Measurements from ENCODE around the gene CHST13.

The CHST13 gene

DNA sequence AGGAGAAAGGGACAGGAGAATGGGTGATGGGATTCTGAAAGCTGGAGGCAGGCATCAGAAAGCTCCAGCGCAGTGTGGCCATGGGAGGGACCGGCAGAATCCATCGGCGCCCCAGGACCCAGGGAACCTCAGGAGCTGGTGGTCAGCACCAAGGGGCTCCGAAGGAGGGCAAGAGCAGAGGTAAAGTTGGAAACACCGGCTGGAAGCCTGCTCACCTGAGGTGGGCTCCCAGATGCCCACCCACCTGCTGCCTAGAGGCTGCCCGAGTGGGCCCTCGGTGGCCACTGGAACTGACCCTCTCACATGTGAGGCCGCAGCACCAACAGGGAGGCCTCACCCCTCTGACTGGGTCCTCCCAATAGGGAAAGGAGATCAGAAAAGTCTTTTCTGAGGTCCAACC lies 38.0 kb upstream of the CHST13 start:
- CTCF ChIA-PET, result no interaction called here
- DNase-seq (ENCODE audit: extremely low spot score), result no peak
- no peak for TF ChIP-seq TARDBP (IDR thresholded peaks at IDR 0.05)
- POLR2A ChIA-PET, result no interaction called here

- ChIA-PET POLR2A (no interaction called here), CTCF (no interaction called here)
- DNase-seq (ENCODE audit: extremely low spot score), result no peak
Observed at GRCh38 chr3:126486360-126486847, 37.6 kb upstream of the CHST13 start.

GRCh38 chr3:126487151-126487771 lies 36.7 kb upstream of the CHST13 start:
- POLR2A ChIA-PET, result no interaction called here

More at GRCh38 chr3:126486360-126486847, 37.6 kb upstream of the CHST13 start:
- TF ChIP-seq PKNOX1 (IDR thresholded peaks at IDR 0.05), result no peak
- TF ChIP-seq SP1 (IDR thresholded peaks at IDR 0.05), result no peak
- TF ChIP-seq HDGF (IDR thresholded peaks at IDR 0.05; ENCODE audit: borderline replicate concordance), result no peak
- no peak for TF ChIP-seq ELF4 (IDR thresholded peaks at IDR 0.05)
- TF ChIP-seq FOXM1 (IDR thresholded peaks at IDR 0.05; ENCODE audit: borderline replicate concordance), result no peak

DNA sequence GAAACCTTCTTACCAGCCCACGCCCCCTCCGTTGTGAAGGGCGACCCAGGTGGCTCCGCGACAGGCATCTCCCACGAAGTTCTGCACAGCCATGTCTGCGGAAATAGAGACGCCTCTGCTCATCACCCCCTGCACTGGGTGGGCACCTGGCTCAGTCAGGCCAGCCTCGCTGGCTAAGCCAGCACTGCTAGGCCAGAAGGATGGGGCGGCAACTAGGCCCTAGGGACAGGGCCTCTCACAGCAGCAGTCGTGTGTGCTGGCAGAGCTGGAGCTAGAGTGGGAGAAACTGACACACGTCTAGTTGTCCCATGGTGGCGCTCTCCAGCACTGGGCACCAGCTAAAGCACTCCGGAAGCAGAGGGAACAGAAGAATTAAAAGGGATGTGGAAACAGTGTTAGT lies 35.8 kb upstream of the CHST13 start:
- CTCF ChIA-PET, result interaction anchor here (0.6 kb wide), 1 partner anchor 136 kb away, joined by 3 read pairs; no protein-coding TSS in a partner anchor
- POLR2A ChIA-PET, result no interaction called here
- TF ChIP-seq BHLHE40 (IDR thresholded peaks at IDR 0.05; ENCODE audit: borderline replicate concordance), result no peak
- TF ChIP-seq SP1 (IDR thresholded peaks at IDR 0.05), result no peak
- no peak for TF ChIP-seq FOXA1 (IDR thresholded peaks at IDR 0.05)
- no peak for TF ChIP-seq CTBP1 (IDR thresholded peaks at IDR 0.05; ENCODE audit: borderline replicate concordance)
- no peak for TF ChIP-seq FOXM1 (IDR thresholded peaks at IDR 0.05; ENCODE audit: borderline replicate concordance)
- no peak for TF ChIP-seq ZNF384 (IDR thresholded peaks at IDR 0.05)
- TF ChIP-seq NFRKB (IDR thresholded peaks at IDR 0.05), result no peak
- no peak for TF ChIP-seq TARDBP (IDR thresholded peaks at IDR 0.05)
- TF ChIP-seq FOXK2 (IDR thresholded peaks at IDR 0.05), result no peak
- no peak for TF ChIP-seq PKNOX1 (IDR thresholded peaks at IDR 0.05)
- TF ChIP-seq HDGF (IDR thresholded peaks at IDR 0.05; ENCODE audit: borderline replicate concordance), result no peak
- TF ChIP-seq ELF4 (IDR thresholded peaks at IDR 0.05), result no peak
- TF ChIP-seq ARNT (IDR thresholded peaks at IDR 0.05), result no peak
- TF ChIP-seq LEF1 (IDR thresholded peaks at IDR 0.05; ENCODE audit: borderline replicate concordance), result no peak
- no peak for DNase-seq (ENCODE audit: extremely low spot score)

More at GRCh38 chr3:126487151-126487771, 36.7 kb upstream of the CHST13 start:
- TF ChIP-seq ELF4 (IDR thresholded peaks at IDR 0.05) (no peak), L3MBTL2 (conservative IDR thresholded peaks at IDR 0.05) (no peak), FOXK2 (IDR thresholded peaks at IDR 0.05) (no peak), HDGF (IDR thresholded peaks at IDR 0.05; ENCODE audit: borderline replicate concordance) (no peak), FOXM1 (IDR thresholded peaks at IDR 0.05; ENCODE audit: borderline replicate concordance) (no peak), FOXA1 (IDR thresholded peaks at IDR 0.05) (no peak), SP1 (IDR thresholded peaks at IDR 0.05) (no peak), ARNT (IDR thresholded peaks at IDR 0.05) (no peak), NFRKB (IDR thresholded peaks at IDR 0.05) (no peak), SUZ12 (IDR thresholded peaks at IDR 0.05) (no peak), CTBP1 (IDR thresholded peaks at IDR 0.05; ENCODE audit: borderline replicate concordance) (no peak), BHLHE40 (IDR thresholded peaks at IDR 0.05; ENCODE audit: borderline replicate concordance) (no peak), LEF1 (IDR thresholded peaks at IDR 0.05; ENCODE audit: borderline replicate concordance) (no peak)
- CTCF ChIA-PET, result no interaction called here
- DNase-seq (ENCODE audit: extremely low spot score), result no peak

- CTCF ChIA-PET, result no interaction called here
- POLR2A ChIA-PET, result no interaction called here
- DNase-seq (ENCODE audit: extremely low spot score), result no peak
- TF ChIP-seq FOXA1 (IDR thresholded peaks at IDR 0.05) (no peak), FOXM1 (IDR thresholded peaks at IDR 0.05; ENCODE audit: borderline replicate concordance) (no peak), ARNT (IDR thresholded peaks at IDR 0.05) (no peak), NFRKB (IDR thresholded peaks at IDR 0.05) (no peak), PKNOX1 (IDR thresholded peaks at IDR 0.05) (no peak), BHLHE40 (IDR thresholded peaks at IDR 0.05; ENCODE audit: borderline replicate concordance) (no peak)
Observed at GRCh38 chr3:126488886-126489569, 34.9 kb upstream of the CHST13 start.

DNA sequence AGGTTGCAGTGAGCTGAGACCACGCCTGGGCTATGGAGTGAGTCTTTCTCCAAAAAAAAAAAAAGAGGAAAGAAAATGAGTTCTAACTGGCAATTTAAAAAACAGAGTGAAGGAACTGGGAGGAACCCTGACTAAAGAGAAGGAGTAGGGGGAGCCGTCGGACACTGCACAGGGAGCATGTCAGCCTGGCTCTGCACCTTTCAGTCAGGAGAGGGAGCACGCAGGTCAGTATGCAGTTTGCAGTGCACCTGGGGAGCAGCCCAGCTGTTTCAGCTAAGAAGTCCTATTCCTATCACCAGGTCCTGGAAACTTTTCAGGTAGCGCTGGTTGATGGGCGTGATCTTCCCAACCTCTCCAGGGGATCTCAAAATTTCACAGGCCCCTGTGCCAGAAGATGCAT lies 33.3 kb upstream of the CHST13 start:
- CTCF ChIA-PET, result no interaction called here
- TF ChIP-seq SUZ12 (IDR thresholded peaks at IDR 0.05) (no peak), FOXK2 (IDR thresholded peaks at IDR 0.05) (no peak)
- DNase-seq (ENCODE audit: extremely low spot score), result no peak
- POLR2A ChIA-PET, result interaction anchor here (1.3 kb wide), 1 partner anchor 15 kb away, joined by 4 read pairs; the partner anchor contains the start of gene ZXDC

All from HEK293T (cell line).